Hematopoietic multipotent progenitor cell treated with erythropoietin and hydrocortisone succinate and interleukin-3 and kit ligand, for 8 days (in vitro differentiated cells): Measurements from ENCODE around the gene C16orf54.
A peak's percentile ranks its signal among the peaks of the same experiment; 100 is the strongest.
"Not testable (repeated sequence)": the region's sequence is repeated elsewhere in the genome, so short reads cannot be mapped to it uniquely, and the experiment has no call there.

Source experiments
- DNase-seq: peaks from one replicate; pipeline ENCODE4 v3.0.0-alpha.2; 2015

Gene C16orf54, protein sequence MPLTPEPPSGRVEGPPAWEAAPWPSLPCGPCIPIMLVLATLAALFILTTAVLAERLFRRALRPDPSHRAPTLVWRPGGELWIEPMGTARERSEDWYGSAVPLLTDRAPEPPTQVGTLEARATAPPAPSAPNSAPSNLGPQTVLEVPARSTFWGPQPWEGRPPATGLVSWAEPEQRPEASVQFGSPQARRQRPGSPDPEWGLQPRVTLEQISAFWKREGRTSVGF

DNA sequence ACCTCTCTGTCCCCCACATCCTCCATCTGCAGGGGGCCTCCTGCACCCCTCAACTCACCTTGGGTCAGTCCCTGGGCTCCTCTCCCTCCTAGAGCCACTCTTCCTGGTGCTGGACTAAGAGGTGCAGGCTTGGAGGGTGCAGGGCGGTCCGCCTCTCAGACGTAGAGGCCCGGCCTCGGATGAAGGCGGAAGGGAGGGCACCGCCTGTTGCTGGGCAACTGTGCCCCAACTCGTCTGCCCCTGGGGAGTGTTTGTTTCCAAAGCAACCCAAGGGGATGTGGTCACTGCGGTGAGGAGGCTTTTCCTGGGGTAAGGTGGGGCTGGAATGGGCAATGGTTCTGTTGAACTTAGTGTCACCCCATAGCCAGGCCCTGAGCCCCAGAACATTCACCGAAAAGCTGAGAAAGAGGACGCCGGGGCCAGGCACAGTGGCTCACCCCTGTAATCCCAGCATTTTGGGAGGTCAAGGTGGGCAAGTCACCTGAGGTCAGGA is at the start of gene C16orf54:
Gene C16orf54 (minus strand): TSS at position 138 of the 493 bp plus-strand sequence. CDS start 1,039 bp downstream, outside the sequence.
- peak; percentile 90 for DNase-seq

DNA sequence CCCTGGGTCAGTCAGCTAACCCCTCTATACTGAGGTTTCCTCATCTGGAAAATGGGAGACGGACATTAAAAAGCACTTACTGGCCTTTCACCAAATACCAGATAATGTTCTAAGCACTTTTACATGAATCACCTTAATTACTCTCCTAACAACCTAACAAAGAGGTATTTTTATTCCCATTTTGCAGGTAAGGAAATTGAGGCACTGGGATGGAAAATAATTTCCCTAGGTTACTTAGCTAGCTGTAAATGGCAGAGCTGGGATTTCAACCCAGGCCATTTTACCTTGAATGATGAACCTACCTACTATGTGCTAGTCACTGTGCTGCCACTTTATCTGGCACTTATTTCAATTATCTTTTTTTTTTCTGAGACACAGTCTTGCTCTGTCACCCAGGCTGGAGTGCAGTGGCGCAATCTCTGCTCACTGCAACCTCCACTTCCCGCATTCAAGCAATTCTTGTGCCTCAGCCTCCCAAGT is 48.5 kb upstream of the C16orf54 start:
- DNase-seq, result no peak

DNA sequence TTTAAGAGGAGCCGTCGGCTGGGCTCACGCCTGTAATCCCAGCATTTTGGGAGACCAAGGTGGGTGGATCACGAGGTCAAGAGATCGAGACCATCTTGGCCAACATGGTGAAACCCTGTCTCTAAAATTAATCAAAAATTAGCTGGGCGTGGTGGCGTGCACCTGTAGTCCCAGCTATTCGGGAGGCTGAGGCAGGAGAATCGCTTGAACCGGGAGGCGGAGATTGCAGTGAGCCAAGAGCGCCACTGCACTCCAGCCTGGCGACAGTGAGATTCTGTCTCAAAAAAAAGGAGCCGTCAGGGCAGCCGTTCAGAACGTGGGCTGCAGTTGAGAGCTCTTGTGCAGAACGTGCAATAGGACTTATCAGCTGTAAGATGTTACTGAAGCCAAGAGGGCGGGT is 47.4 kb upstream of the C16orf54 start:
- DNase-seq, result not testable (repeated sequence)

DNA sequence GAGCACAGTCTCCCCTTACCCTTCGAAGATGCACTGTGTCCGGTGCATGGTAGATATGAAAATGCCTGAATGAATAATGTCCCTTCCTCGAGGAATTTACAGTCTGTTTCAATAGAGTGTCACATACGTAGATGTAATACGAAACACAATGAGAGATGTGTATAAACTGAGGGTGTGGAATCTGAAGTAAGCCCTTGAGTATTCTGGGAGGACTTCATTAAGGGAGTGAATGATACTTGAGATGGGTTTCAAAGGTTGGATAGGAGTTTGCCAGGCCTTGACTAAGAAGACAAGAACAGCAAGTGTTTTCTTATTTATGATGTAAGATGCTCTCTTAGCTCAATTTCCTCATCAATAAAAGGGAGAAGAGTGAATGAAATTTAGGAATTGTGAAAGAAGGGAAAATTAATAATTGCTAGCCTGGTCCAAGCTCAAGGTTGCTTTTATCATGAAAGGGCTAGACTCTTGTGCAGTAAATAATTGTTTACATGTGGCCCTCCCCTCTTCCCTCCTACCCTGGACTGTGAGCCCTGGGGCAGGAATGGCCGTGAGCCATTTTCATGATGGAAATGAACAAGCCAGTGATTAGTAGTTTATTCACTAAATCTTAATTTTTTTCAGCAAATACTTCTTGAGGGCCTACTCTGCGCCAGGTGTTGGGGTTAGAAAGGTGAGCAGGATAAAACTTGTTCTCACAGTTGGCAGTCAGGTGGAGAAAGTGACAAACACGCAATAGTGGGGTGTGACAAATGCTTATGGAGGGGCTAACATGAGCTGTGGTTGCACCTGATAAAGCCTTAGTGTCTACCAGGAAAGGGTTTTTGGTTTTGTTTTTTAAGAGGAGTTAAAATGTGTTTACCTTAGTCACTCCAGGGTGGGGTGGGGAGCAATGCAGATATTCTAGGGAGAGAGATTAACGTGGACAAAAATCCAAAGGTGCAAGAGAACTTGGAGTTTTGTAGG is 46.3 kb upstream of the C16orf54 start:
- DNase-seq, result peak; percentile 58

DNA sequence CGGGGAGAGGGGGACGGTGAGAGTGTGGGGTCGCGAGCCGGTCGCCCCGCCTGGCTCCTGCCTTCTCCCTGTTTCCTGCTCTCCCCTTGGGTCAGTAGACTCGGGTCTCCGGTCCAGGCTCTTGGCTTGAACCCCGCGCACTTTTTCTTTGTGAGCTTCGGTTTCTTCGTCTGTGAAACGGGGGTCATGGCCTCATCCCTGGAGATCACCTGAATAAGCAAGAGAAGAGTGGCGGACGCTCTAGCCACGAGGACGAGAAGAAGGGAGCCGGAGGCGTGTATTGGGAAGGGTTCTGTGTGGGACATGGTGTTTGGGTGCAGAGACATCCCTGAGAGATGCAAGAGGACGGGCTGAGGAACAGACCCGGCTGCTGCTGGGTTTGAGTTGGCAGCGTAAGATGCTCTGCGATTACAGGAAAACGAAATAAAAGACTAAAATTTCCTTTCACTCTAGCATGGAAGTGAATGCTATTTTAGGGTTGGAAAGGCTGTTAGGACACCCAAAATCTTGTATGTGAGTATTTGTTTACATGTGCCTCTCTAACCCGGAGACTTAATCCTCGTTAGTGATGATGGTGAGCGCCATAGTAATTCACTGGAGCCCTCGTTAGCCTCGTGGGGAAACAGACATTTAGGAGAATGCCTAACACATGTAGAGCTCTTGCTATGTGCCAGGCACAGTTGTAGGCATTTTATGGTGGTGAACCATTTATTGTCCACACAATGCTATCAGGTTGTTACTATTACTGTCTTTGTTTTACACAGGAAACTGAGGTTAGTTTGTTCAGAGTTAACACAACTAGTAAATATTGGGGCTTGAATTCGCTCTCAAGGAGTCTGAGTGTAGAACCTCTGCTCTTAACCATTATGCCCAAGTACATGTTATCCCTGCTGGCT is 45.4 kb upstream of the C16orf54 start:
- peak; percentile 40 for DNase-seq

DNA sequence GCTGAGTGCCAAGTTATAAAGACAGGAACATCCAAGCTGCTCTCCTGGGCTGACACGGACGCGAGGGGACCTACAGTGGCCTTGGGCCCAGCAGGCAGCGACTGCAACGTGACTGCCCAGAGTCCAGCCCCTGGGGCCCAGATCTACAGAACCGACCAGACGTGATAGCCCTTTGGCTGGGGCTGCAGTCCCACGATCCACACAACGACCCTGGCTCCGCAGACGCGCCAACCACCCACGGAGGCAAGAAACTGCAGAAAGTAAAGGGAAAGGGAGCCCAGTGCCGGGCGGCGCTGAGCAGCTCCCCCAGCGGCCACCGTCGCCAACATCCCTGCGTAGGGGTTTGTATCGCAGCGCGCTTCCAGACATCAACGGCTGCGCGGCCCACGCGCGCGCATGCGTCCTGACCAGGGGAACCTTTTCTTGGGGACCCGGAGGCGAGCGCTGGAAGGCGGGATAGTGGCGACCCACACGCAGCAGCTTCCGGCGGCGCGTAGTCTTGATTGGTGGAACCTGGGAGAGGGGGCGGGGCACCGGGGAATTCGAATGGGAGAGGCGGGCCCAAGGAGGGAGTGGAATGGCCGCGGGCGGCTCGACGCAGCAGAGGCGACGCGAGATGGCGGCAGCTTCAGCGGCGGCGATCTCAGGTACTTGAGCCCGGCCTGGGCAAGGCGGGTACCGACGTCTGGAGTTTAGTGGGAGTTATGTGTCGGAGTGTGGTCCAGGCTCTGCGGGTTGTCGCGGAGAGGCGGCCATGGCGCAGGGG is 44.6 kb upstream of the C16orf54 start, which contains the start of gene KIF22:
Gene KIF22 (plus strand): TSS at position 569 of the 766 bp plus-strand sequence. CDS start 9 bp downstream, at position 578.
- peak; percentile 98 for DNase-seq

DNA sequence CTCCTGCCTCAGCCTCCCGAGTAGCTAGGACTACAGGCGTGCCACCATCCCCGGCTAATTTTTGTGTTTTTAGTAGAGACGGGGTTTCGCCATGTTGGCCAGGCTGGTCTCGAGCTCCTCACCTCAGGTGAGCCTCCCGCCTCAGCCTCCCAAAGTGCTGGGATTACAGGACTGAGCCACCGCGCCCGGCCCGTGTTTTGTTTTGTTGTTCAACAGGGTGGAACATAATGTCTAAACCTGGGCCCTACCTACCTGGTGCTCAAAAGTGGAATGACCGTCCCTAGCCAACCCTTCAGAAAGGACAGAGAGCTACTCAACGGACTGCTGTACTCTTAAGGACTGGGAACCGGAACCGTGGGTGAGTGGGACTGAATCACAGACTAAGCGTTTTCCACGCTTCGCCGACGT is 44.0 kb upstream of the C16orf54 start:
- DNase-seq, result no peak

DNA sequence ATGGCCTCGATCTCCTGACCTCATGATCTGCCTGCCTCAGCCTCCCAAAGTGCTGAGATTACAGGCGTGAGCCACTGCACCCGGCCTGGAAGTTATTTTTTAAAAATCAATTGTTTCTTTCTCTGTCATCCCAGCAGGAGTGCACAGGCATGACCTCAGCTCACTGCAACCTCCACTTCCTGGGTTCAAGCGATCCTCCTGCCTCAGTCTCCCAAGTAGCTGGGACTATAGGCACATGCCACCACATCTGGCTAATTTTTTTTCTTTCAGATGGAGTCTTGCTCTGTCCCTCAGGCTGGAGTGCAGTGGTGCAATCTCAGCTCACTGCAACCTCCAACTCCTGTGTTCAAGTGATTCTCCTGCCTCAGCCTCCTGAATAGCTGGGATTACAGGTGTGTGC is 41.4 kb upstream of the C16orf54 start:
- DNase-seq, result not testable (repeated sequence)

DNA sequence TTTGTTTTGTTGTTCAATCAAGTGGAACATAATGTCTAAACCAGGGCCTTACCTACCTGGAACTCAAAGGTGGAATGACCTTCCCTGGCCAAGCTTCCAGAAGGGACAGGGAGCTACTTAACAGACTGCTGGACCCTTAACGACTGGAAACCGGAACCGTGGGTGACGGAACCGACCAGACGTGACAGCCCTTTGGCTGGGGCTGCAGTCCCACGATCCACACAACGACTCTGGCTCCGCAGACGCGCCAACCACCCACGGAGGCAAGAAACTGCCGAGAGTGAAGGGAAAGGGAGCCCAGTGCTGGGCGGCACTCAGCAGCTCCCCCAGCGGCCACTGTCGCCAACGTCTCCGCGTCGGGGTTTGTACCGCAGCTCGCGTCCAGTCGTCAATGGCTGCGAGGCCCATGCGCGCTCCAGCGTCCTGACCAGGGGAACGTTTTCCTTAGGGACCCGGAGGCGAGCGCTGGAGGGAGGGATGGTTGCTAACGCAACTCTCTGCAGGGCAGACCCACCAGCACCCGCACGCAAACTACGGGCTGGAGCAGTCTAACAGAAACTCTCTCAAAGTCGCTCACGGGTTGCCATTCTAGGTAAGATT is 39.2 kb upstream of the C16orf54 start:
- peak; percentile 69 for DNase-seq

DNA sequence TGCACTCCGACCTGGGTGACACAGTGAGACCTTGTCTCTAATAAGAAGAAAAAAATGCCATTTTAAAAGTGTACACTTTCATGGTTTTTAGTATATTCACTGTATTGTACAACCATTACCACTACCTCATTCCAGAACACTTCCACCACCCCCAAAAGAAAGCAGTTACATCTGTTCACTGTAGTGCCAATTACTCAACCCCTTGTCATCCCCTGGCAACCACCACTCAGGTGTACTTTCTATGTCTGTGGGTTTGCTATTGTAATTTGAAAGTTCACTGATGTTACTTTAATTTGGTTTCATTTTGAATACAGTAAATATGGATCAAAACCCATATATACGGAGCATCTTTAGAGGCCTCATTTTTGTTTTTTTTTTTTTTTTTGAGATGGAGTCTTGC is 38.4 kb upstream of the C16orf54 start:
- DNase-seq, result no peak

DNA sequence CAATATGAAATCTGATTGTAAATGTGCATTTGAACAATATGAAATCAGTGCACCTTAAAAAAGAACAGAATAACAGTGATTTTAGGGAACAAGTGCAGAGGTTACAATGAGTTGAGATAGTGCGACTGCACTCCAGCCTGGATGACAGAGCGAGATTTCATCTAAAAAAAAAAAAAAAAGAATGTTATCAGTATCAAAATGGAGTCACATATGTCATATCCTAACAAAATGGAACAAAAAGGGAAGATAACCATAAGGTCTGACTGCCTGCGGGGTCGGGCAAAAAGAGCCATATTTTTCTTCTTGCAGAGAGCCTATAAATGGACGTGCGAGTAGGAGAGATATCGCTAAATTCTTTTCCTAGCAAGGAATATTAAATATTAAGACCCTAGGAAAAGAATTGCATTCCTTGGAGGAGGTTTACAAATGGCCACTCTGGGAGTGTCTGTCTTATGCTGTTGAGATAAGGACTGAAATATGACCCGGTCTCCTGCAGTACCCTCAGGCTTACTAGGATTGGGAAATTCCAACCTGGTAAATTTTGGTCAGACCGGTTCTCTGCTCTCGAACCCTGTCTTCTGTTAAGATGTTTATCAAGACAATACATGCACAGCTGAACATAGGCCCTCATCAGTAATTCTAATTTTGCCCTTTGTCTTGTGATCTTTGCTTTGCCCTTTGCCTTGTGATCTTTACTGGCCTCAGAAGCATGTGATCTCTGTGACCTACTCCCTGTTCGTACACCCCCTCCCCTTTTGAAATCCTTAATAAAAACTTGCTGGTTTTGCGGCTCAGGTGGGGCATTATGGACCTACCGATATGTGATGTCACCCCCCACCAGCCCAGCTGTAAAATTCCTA is 37.5 kb upstream of the C16orf54 start:
- DNase-seq, result not testable (repeated sequence)

DNA sequence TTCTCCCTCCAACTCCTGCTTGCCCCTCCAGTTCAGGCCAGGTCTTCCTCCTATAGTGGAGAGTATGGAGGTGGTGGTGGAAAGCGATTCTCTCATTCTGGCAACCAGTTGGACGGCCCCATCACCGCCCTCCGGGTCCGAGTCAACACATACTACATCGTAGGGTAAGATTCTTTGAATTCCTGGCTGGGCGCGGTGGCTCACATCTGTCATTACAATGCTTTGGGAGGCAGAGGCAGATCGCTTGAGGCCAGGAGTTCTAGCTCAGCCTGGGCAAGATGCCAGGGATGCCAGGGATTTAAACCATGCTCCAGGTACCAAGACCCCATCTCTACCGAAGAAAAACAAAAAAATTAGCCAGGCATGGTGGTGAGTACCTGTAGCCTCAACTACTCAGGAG is 33.7 kb upstream of the C16orf54 start:
- DNase-seq, result no peak

DNA sequence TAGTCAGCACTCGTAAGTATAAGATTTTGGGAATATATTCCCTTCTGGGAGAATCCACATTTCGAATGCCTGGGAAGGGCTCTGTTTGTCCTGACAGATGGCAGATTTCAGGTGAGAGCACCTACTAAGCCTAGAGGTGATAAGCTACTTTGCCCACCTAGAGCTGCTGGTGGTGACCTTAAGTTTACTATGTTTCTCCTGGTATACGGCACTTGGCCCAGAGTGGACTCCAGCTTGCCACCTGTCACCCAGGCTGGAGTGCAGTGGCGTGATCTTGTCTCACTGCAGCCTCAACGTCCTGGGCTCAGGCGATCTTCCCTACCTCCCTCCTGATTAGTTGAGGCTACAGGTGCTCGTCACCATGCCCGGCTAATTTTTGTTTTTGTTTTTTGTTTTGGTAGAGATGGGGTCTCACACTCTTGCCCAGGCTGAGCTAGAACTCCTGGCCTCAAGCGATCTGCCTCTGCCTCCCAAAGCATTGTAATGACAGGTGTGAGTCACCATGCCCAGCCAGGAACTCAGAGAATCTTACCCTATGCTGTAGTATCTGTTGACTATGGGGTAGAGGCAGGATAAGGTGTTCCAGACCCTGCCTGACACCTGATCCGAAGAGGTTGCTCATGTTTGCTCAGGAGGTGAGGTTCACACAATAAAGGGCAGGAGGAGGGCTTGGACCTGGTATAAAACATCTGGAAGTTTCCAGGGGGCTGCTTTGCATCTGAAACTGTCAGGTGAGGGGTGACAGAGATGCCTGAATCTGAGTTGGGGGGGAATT is 32.0 kb upstream of the C16orf54 start, which contains the start of gene ZG16:
Gene ZG16 (plus strand): TSS at position 681 of the 775 bp plus-strand sequence. CDS start 1,011 bp downstream, outside the sequence.
- no peak for DNase-seq

DNA sequence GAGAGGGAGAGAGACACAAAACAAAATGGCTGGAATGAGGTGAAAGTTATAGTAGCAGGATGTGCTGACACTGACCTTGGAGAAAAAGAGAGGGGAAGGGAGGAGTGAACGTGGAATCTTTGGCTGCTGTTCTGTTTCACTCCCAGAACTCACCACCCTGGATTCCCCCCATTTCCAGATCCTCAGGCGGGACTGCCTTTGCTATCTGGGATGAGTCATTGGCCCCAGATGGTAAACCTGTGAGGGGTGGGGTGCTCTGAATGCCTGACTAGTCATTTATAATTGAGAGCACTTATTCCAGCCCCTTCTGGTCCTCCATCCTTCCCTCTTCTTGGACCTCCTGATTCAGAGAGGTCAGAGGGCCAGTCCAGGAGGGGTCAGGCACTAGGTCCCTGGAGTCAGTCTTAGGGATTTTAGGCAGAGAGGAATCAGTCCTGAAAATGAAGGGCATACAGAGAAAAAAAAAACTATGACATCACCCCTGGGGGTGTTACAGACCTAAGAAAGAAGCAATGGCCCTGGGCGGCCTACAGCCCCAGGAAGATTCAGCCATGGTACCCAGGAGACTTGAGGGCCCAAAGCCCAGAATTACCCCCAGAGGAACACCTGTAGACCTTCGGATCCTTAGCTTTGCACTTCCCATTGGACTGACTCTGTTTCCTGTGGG is 30.1 kb upstream of the C16orf54 start:
- DNase-seq, result no peak

DNA sequence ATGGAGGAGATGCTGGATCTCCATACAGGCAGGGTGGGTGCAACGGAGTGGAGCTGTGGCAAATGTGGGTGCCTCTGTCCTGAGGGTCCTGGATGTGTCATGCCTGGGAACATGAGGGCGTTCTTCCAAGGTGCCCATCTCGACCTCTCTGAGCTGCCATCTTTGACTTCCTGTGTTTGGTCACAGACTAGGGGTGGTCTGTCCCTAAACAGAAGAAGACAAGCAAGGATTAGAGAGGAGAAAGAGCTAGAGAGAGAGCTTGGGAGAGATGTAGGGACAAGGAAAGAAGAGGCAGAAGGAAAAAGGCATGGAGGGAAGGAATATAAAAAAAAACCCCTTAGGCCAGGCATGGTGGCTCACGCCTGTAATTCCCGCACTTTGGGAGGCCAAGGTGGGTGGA is 28.9 kb upstream of the C16orf54 start:
- no peak for DNase-seq

DNA sequence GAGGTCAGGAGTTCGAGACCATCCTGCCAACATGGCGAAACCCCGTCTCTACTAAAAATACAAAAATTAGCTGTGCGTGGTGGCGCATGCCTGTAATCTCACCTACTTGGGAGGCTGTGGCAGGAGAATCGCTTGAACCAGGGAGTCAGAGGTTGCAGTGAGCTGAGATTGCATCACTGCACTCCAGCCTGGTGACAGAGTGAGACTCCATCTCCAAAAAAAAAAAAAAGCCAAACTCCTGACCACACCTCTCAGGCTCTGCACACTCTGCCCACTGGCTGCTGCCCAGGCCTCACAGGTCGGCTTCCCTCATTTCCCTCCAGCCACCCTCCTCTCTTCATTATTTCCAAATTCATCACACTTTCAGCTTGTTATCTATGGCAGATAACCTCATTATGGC is 26.5 kb upstream of the C16orf54 start:
- peak; percentile 27 for DNase-seq

DNA sequence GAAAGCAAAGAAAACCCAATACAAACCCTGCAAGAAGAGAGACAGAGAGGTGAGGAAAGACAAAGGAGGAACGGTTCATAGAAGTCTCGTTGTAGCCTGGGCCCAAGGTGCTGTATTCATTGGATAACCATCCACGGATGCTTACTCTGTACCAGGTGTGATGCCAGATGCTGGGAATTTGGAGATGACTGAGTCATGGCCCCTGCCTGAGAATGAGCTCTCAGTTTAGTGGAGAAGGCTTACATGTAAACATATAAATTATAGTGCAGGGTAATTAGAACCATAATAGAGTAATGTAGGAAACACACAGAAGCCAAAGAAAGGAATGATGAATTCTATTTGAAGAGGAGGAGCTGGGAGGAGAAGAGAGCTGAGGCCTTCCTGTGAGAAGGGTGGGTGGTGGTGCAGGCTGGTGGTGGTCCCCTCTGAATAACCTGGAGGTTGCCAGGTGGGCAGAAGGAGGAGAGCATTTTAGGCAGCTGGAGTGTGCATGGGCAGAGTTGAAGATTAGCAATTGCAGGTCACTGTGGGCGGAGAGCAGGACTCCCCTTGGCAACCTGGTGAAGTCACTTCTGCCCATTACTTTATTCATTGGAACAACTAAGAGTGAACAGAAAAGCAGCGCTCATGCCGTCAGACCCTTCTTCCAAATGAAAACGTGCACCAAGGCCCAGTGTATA is 24.6 kb upstream of the C16orf54 start:
- no peak for DNase-seq

DNA sequence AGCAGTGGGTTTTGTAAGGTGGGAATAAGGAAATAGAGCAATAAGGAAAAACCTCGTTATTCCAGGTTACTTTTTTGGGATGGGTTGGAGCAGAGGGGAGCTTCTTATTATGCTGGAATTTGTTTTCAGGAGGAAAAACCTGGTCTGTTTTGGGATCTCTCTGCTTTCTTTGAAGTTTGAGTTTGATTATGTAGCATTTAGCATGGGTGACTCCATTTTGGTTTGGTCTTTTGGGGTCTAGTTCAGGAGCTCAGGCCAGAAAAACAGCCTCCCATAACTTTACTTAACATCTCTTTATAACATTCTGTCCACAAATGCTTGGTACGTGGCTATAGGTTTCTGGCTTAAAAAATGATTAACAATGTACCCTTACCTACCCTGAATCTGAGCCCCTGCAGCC is 23.7 kb upstream of the C16orf54 start:
- no peak for DNase-seq
